ENCODE measurements around the gene RAX.

Gene RAX

DNA sequence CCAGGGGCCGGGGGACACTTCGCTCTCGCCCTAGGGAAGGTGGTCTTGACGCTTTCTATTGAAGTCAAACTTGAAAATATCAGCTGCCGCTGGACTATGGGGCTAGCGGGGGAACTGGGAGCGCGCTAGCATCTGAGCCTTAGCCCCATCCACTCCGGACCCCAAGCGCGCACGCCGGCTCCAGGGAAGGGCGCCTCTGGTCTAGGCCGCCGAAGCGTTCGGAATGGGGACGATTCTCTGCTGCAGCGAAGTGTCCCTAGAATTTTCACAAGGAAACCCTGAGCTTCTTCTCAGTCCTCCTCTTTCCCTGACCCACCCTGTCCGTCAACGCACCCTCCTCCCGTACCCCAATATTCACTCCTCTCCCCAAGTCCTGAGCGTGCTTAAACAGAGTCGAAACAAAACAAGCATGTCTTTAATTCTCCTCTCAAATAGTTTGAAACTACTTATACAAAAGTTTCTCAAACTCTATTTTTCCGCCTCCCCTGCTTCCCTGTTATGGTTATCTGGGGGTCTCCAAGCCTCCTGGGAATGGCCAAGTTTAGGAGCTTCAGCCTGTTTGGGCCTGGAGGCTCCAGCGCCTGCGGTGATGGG, 5.0 kb downstream of the RAX start:
- H4K20me1 ChIP-seq (ENCODE audit: low read depth, low read length), result no peaks in the 10 kb centered on the region
- H3K4me2 ChIP-seq (ENCODE audit: low read depth, low read length, poor library complexity, severe bottlenecking), result no peak overlapping the region
- H3K4me3 ChIP-seq (ENCODE audit: insufficient read depth, low read length, poor library complexity, severe bottlenecking), result no peak overlapping the region
- H3F3A ChIP-seq (ENCODE audit: insufficient read depth), result no peaks in the 10 kb centered on the region
- no peak overlapping the region for H3K9ac ChIP-seq (ENCODE audit: low read length)
- no peak overlapping the region for H3K27ac ChIP-seq (ENCODE audit: low read depth, low read length)
- no peaks in the 10 kb centered on the region for H3K9me3 ChIP-seq (ENCODE audit: insufficient read depth, low read length)
- no peak for TF ChIP-seq EZH2phosphoT487 (conservative IDR thresholded peaks at IDR 0.05; ENCODE audit: low read length)
- TF ChIP-seq, protein P1, sequence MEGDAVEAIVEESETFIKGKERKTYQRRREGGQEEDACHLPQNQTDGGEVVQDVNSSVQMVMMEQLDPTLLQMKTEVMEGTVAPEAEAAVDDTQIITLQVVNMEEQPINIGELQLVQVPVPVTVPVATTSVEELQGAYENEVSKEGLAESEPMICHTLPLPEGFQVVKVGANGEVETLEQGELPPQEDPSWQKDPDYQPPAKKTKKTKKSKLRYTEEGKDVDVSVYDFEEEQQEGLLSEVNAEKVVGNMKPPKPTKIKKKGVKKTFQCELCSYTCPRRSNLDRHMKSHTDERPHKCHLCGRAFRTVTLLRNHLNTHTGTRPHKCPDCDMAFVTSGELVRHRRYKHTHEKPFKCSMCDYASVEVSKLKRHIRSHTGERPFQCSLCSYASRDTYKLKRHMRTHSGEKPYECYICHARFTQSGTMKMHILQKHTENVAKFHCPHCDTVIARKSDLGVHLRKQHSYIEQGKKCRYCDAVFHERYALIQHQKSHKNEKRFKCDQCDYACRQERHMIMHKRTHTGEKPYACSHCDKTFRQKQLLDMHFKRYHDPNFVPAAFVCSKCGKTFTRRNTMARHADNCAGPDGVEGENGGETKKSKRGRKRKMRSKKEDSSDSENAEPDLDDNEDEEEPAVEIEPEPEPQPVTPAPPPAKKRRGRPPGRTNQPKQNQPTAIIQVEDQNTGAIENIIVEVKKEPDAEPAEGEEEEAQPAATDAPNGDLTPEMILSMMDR (IDR thresholded peaks at IDR 0.05; ENCODE audit: insufficient read depth, low read length, poor library complexity, severe bottlenecking), result no peak
- 0 out of 2 replicates have a peak, but pooled peaks cover 3% of the 10 kb centered on the region for H3K27me3 ChIP-seq (ENCODE audit: low read length)
- H2AFZ ChIP-seq (ENCODE audit: low read depth, low read length, severe bottlenecking), result no peak overlapping the region
- H3K36me3 ChIP-seq (ENCODE audit: low read length), result no peaks in the 10 kb centered on the region
- no peaks in the 10 kb centered on the region for H3K79me2 ChIP-seq (ENCODE audit: insufficient read depth, low read length)
- no peaks in the 10 kb centered on the region for H3K9me2 ChIP-seq (replicated peaks; ENCODE audit: insufficient read depth, low read length)

DNA sequence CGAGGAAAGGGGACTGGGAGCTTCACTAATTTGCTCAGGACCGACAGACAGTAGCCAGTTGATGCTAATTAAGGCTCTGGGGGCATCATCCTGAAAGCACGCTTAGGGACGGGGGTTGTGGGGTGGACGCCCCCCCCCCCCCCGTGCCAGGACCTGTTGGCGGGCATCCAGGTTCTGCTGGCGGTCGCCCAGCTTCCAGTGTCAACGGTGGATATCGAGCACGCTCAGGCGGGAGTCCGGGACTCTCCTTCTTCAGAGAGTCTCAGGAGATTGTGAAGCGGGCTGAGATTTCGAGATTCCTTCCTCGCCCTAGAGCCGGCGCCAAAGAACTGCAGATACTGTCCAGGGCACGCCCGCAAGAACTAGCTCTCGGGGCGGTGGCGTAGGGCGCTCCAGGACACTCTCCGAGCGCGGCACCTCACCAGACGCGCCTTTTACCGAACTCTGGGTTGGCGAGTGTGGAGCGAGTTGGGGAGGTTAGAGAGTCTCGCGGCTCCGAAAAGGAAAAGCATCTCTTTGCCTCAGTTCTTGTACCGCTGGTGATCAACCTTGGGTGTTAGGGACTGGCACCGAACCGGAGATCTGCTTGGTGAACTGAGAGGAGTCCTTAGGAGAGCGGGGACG, 5.6 kb downstream of the RAX start:
- no peaks in the 10 kb centered on the region for H3F3A ChIP-seq (ENCODE audit: insufficient read depth)
- no peak overlapping the region for H3K27ac ChIP-seq (ENCODE audit: low read depth, low read length)

DNA sequence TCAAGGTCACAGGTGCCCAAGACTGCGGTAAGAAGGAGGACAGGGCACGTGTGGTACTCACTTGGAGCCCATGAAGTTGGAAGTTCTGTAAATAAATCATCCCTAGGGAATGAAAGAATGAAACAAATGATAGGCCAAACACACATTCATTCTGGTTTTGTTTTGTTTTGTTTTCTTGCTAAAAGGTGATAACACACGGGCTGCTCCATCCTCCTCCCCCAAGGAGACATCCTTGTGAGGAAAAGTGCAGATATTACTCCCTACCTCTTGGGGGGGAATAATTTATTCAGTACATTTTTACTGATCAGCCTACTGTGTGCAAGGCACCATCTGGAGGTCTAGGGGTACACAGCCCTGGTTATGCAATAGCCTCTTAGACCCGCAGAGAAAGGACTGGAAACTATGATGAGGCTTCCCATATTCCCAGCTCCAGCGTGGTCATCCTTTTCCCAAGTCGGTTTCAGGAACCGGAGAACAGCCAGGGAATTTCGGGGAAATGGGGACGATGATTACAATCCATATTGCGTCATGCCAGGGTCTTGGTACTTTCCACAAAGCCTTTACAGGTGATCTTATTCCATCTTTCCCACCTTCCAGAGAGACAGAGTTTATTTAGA, 6.3 kb downstream of the RAX start:
- Histone ChIP-seq H3K9ac (ENCODE audit: low read length) (no peak overlapping the region), H3K4me3 (ENCODE audit: insufficient read depth, low read length, poor library complexity, severe bottlenecking) (no peak overlapping the region), H3K27me3 (ENCODE audit: low read length) (0 out of 2 replicates have a peak, but pooled peaks cover 3% of the 10 kb centered on the region), H3F3A (ENCODE audit: insufficient read depth) (no peaks in the 10 kb centered on the region), H3K27ac (ENCODE audit: low read depth, low read length) (no peak overlapping the region), H3K79me2 (ENCODE audit: insufficient read depth, low read length) (no peaks in the 10 kb centered on the region), H3K4me2 (ENCODE audit: low read depth, low read length, poor library complexity, severe bottlenecking) (no peak overlapping the region), H3K9me2 (replicated peaks; ENCODE audit: insufficient read depth, low read length) (no peaks in the 10 kb centered on the region), H3K9me3 (ENCODE audit: insufficient read depth, low read length) (no peaks in the 10 kb centered on the region), H2AFZ (ENCODE audit: low read depth, low read length, severe bottlenecking) (no peak overlapping the region), H4K20me1 (ENCODE audit: low read depth, low read length) (no peaks in the 10 kb centered on the region), H3K36me3 (ENCODE audit: low read length) (no peaks in the 10 kb centered on the region)
- TF ChIP-seq, protein P1 (IDR thresholded peaks at IDR 0.05; ENCODE audit: insufficient read depth, low read length, poor library complexity, severe bottlenecking), result no peak
- TF ChIP-seq EZH2phosphoT487 (conservative IDR thresholded peaks at IDR 0.05; ENCODE audit: low read length), result no peak

More for the DNA sequence above, 5.6 kb downstream of the RAX start:
- no peaks in the 10 kb centered on the region for H3K9me3 ChIP-seq (ENCODE audit: insufficient read depth, low read length)
- no peaks in the 10 kb centered on the region for H3K9me2 ChIP-seq (replicated peaks; ENCODE audit: insufficient read depth, low read length)
- TF ChIP-seq, protein P1 (IDR thresholded peaks at IDR 0.05; ENCODE audit: insufficient read depth, low read length, poor library complexity, severe bottlenecking), result no peak
- TF ChIP-seq EZH2phosphoT487 (conservative IDR thresholded peaks at IDR 0.05; ENCODE audit: low read length), result no peak
- 0 out of 2 replicates have a peak, but pooled peaks cover 3% of the 10 kb centered on the region for H3K27me3 ChIP-seq (ENCODE audit: low read length)
- H3K4me3 ChIP-seq (ENCODE audit: insufficient read depth, low read length, poor library complexity, severe bottlenecking), result no peak overlapping the region
- H3K4me2 ChIP-seq (ENCODE audit: low read depth, low read length, poor library complexity, severe bottlenecking), result no peak overlapping the region
- H2AFZ ChIP-seq (ENCODE audit: low read depth, low read length, severe bottlenecking), result no peak overlapping the region
- no peaks in the 10 kb centered on the region for H4K20me1 ChIP-seq (ENCODE audit: low read depth, low read length)
- no peaks in the 10 kb centered on the region for H3K79me2 ChIP-seq (ENCODE audit: insufficient read depth, low read length)
- no peak overlapping the region for H3K9ac ChIP-seq (ENCODE audit: low read length)
- no peaks in the 10 kb centered on the region for H3K36me3 ChIP-seq (ENCODE audit: low read length)

All from SU-DHL-6 (cell line).